Spleen (tissue), 7 donors: Measurements from ENCODE around the gene PCYT1A.

Experiments used
- POLR2A ChIP-seq, 3 donors: fragments of 450-650 bp; IDR thresholded peaks; one replicate each; pipeline ENCODE4 v1.5.1; 2017; ENCODE audit warnings: antibody characterized with exemption in 3 of 3, mild to moderate bottlenecking in 1 of 3
- POLR2AphosphoS5 ChIP-seq, 3 donors: sonication (generic); formaldehyde crosslinking; IDR thresholded peaks; one replicate each; pipeline ENCODE4 v1.5.1; 2017; ENCODE audit warnings: antibody characterized with exemption in 3 of 3
- TF ChIP-seq, protein P1 (sequence below), 11 experiments: fragments of 200-600 bp in 7 of 11; fragments of 450-650 bp in 4 of 11; sonication (generic) in 4 of 11; IDR thresholded peaks in 8 of 11; conservative IDR thresholded peaks in 3 of 11; 1 replicate in 7 of 11; 2 replicates in 4 of 11; pipeline versions ENCODE4 v1.4.0 to v1.8.0; 2016 to 2021; ENCODE audit warnings: antibody characterized with exemption in 11 of 11, inconsistent platforms in 4 of 11, mild to moderate bottlenecking in 1 of 11
- donor health status: DM: no; HTN: no; CAD: no; lungs with moderate emphysema.
- donor health status: DM: no; HTN: no; CAD: no.
- donor health status: DM: no; HTN: no; CAD: no.

DNA sequence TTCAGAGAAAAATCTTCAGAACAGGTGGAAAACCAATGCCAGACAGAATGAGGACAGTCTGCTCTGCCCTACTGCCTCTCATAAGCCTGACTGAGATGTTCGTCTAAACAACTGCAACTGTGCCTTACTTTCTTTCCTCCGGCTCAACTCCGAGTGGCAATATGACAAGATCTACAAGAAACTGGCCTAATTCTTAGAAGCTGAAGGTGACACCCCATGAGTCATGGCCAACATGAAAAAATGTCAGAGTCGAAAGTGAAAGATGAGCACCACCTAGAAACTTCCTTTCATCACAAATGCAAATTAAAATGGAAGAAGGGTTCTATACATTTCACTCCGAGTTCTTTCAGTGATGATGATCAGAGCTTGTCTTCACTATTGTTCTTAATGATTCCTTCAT lies 12.9 kb downstream of the PCYT1A start:
- TF ChIP-seq, protein P1, sequence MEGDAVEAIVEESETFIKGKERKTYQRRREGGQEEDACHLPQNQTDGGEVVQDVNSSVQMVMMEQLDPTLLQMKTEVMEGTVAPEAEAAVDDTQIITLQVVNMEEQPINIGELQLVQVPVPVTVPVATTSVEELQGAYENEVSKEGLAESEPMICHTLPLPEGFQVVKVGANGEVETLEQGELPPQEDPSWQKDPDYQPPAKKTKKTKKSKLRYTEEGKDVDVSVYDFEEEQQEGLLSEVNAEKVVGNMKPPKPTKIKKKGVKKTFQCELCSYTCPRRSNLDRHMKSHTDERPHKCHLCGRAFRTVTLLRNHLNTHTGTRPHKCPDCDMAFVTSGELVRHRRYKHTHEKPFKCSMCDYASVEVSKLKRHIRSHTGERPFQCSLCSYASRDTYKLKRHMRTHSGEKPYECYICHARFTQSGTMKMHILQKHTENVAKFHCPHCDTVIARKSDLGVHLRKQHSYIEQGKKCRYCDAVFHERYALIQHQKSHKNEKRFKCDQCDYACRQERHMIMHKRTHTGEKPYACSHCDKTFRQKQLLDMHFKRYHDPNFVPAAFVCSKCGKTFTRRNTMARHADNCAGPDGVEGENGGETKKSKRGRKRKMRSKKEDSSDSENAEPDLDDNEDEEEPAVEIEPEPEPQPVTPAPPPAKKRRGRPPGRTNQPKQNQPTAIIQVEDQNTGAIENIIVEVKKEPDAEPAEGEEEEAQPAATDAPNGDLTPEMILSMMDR (IDR thresholded peaks at IDR 0.05 in 8 of 11, conservative IDR thresholded peaks at IDR 0.05 in 3 of 11), result no peak
- no peak for TF ChIP-seq POLR2A (IDR thresholded peaks at IDR 0.05)
- TF ChIP-seq POLR2AphosphoS5 (IDR thresholded peaks at IDR 0.05), result no peak
